Ishikawa (cell line): ENCODE results near the gene THEM5.

Experiments used
- CEBPB ChIP-seq: IDR thresholded peaks from 2 replicates; pipeline ENCODE4 v1.6.1; 2012
- CREB1 ChIP-seq: IDR thresholded peaks from 2 replicates; pipeline ENCODE4 v1.6.1; 2012; ENCODE audit warnings: low read depth
- EGR1 ChIP-seq: IDR thresholded peaks from 2 replicates; pipeline ENCODE4 v1.6.1; 2012
- EP300 ChIP-seq: IDR thresholded peaks from 2 replicates; pipeline ENCODE4 v1.6.1; 2012; ENCODE audit warnings: borderline replicate concordance
- FOXM1 ChIP-seq: IDR thresholded peaks from 2 replicates; pipeline ENCODE4 v1.6.1; 2012; ENCODE audit warnings: low read depth, borderline replicate concordance
- NFIC ChIP-seq: IDR thresholded peaks from 2 replicates; pipeline ENCODE4 v1.6.1; 2012
- RAD21 ChIP-seq: IDR thresholded peaks from 2 replicates; pipeline ENCODE4 v1.6.1; 2012; ENCODE audit warnings: low read depth
- TAF1 ChIP-seq: IDR thresholded peaks from 2 replicates; pipeline ENCODE4 v1.6.1; 2012; ENCODE audit warnings: low read depth, mild to moderate bottlenecking
- TCF12 ChIP-seq: IDR thresholded peaks from 2 replicates; pipeline ENCODE4 v1.6.1; 2012; ENCODE audit warnings: low read depth
- TEAD4 ChIP-seq: IDR thresholded peaks from 2 replicates; pipeline ENCODE4 v1.6.1; 2012
- YY1 ChIP-seq: IDR thresholded peaks from 2 replicates; pipeline ENCODE4 v1.6.1; 2012; ENCODE audit warnings: low read depth
- ZBTB7A ChIP-seq: IDR thresholded peaks from 2 replicates; pipeline ENCODE4 v1.6.1; 2012; ENCODE audit warnings: low read depth
- TF ChIP-seq, protein P1 (sequence below): IDR thresholded peaks from 2 replicates; pipeline ENCODE4 v1.6.1; 2012
- TF ChIP-seq, protein P2 (sequence below): IDR thresholded peaks from 2 replicates; pipeline ENCODE4 v1.6.1; 2012; ENCODE audit warnings: low read depth, mild to moderate bottlenecking
- TF ChIP-seq, protein P3 (sequence below): IDR thresholded peaks from 2 replicates; pipeline ENCODE4 v1.6.1; 2012

Gene THEM5

DNA sequence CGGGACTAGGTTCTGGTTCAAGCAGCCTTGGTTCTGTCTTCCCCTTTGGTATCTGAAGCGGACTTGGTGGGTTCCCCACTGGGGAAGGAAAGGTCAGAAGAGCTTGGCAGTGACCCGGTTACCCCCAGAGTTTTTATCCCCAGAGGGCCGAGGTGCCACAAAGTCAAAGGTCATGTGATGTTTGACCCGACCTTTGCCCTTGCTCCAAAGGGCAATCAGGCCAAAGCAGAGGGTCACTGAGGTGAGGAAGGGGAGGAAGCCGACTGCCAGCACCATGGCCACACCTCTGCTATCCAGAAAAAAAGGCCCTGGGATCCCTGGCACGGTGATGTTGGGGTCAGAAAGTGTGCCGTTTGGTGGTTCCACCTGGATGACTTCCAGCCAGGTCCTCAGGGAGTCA, 52.7 kb downstream of the THEM5 start:
- TF ChIP-seq TCF12 = no peak
- TF ChIP-seq FOXM1 = no peak
- no peak for TF ChIP-seq CREB1
- TF ChIP-seq CEBPB = no peak
- TF ChIP-seq RAD21 = no peak
- no peak for TF ChIP-seq EGR1
- TF ChIP-seq, protein P1, sequence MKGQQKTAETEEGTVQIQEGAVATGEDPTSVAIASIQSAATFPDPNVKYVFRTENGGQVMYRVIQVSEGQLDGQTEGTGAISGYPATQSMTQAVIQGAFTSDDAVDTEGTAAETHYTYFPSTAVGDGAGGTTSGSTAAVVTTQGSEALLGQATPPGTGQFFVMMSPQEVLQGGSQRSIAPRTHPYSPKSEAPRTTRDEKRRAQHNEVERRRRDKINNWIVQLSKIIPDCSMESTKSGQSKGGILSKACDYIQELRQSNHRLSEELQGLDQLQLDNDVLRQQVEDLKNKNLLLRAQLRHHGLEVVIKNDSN = no peak
- TF ChIP-seq NFIC = no peak
- TF ChIP-seq YY1 = no peak
- TF ChIP-seq ZBTB7A = no peak
- TF ChIP-seq TEAD4 = no peak
- TF ChIP-seq EP300 = no peak
- TF ChIP-seq, protein P2, sequence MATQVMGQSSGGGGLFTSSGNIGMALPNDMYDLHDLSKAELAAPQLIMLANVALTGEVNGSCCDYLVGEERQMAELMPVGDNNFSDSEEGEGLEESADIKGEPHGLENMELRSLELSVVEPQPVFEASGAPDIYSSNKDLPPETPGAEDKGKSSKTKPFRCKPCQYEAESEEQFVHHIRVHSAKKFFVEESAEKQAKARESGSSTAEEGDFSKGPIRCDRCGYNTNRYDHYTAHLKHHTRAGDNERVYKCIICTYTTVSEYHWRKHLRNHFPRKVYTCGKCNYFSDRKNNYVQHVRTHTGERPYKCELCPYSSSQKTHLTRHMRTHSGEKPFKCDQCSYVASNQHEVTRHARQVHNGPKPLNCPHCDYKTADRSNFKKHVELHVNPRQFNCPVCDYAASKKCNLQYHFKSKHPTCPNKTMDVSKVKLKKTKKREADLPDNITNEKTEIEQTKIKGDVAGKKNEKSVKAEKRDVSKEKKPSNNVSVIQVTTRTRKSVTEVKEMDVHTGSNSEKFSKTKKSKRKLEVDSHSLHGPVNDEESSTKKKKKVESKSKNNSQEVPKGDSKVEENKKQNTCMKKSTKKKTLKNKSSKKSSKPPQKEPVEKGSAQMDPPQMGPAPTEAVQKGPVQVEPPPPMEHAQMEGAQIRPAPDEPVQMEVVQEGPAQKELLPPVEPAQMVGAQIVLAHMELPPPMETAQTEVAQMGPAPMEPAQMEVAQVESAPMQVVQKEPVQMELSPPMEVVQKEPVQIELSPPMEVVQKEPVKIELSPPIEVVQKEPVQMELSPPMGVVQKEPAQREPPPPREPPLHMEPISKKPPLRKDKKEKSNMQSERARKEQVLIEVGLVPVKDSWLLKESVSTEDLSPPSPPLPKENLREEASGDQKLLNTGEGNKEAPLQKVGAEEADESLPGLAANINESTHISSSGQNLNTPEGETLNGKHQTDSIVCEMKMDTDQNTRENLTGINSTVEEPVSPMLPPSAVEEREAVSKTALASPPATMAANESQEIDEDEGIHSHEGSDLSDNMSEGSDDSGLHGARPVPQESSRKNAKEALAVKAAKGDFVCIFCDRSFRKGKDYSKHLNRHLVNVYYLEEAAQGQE = no peak
- no peak for TF ChIP-seq TAF1
- TF ChIP-seq, protein P3, sequence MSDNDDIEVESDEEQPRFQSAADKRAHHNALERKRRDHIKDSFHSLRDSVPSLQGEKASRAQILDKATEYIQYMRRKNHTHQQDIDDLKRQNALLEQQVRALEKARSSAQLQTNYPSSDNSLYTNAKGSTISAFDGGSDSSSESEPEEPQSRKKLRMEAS = no peak

DNA sequence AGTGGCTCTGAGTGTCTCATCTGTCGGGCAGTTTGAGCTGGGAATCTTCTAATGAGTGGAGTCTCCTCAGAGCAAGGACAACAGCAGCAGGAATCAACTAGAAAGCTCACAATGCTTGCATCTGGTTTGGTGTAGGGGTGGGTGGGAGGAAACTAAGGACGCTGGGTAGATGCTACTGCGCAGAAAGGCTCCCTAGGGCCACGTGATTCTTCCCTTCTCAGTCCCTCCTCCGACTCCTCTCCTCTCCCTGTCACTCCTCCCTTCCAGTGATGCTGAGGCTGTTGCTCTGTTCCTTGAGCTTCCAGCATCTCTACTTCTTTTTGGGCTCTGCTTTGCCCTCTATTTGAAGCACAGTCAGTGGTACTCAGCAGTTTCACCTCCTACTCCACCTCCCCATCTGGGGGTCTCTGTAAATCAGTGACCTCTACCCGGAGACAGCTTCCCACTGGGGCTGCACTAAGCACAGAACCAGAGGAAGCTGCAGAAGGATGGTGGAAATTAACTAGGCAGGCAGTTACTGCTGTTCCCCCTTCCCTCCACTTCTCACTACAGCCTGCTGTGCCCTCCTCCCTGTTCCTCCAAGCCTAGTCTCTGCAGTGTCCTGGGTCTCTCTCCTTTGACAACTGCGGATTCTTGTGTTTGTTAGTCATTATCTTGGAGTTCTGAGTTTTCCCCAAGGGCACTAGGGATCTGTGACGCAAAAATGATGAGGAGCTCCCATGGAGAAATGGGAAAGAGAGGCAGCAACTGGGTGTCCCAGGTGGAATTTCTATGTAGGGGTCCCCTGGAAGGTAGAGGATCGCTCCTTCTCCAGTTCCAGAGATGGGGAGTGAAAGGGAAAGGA, 54.1 kb downstream of the THEM5 start:
- TF ChIP-seq EP300 = no peak
- no peak for TF ChIP-seq NFIC
- TF ChIP-seq FOXM1 = no peak
- no peak for TF ChIP-seq TAF1
- TF ChIP-seq CREB1 = no peak
- no peak for TF ChIP-seq RAD21
- TF ChIP-seq EGR1 = no peak
- TF ChIP-seq, protein P2 = no peak
- no peak for TF ChIP-seq ZBTB7A
- TF ChIP-seq, protein P1 = no peak
- TF ChIP-seq TEAD4 = no peak
- no peak for TF ChIP-seq TCF12
- no peak for TF ChIP-seq CEBPB

DNA sequence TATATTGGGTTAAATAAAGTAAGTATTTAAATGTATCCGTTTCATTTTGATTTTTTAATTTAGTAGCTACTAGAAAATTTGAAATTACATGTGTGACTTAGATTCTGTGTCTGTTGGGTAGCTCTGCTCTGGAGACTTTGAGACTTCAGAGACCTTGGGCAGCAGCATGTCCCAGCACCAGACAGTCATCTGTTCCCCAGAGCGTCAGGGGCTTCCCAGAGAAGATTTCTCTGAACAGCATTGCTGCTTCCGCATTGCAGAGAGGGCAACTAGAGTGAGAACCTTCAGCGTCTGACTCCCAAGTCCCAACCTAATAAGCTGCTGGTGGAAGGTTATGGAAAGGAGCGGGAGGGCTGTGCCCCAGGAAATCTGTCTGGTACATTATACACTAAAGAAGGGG, 54.9 kb downstream of the THEM5 start:
- TF ChIP-seq FOXM1 = no peak
- TF ChIP-seq YY1 = no peak
- no peak for TF ChIP-seq TCF12
- TF ChIP-seq, protein P1 = no peak
- no peak for TF ChIP-seq EGR1
- TF ChIP-seq TAF1 = no peak
- no peak for TF ChIP-seq TEAD4
- no peak for TF ChIP-seq EP300
- TF ChIP-seq, protein P2 = no peak
- TF ChIP-seq RAD21 = no peak
- no peak for TF ChIP-seq CREB1
- no peak for TF ChIP-seq ZBTB7A
- TF ChIP-seq, protein P3 = no peak
- no peak for TF ChIP-seq CEBPB
